Measurements from ENCODE around the gene SLC29A4.

DNA sequence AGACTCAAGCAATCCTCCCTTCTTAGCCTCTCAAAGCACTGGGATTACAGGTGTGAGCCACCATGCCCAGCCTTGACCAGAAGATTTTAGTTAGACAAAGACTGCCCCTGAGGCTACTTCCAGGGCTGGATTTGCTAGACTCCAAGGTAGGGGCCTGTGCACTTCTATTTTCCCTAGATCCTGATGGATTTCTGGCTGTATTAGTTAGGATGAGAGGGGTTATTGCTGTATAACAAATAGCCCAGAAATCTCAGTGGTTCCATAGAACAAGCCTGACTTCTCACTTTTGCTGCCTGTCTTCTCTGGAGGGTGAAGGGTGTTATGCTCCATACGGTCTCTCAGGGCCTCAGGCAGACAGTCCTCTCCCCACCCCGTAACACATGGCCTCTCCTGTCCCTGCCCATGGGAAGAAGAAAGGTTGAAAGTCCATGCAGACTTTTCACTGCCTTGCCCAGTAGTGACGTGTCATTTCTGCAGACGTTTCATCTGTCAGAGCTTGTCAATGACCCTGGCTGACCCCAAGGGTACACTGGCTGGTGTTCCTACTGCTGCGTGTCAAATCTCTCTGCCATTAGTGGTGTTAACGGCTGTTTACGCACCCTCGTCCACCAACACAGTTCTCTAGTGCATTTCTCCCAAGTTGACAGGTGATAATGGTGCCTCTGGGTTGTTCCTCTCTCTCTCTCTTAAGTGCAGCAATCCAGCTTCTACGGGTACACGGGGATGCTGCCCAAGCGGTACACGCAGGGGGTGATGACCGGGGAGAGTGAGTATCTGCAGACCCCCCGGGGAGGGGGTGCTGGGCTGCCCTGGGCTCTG lies 11.6 kb downstream of the SLC29A4 start:
- TF ChIP-seq POLR2AphosphoS5 (IDR thresholded peaks at IDR 0.05; ENCODE audit: insufficient read depth, low read depth, low read length) (no peak), POLR2A (IDR thresholded peaks at IDR 0.05; ENCODE audit: low read depth, low read length) (no peak), FOS (IDR thresholded peaks at IDR 0.05; ENCODE audit: borderline replicate concordance, insufficient read depth, low read length) (no peak), EZH2 (IDR thresholded peaks at IDR 0.05; ENCODE audit: borderline replicate concordance, low read depth, low read length, severe bottlenecking) (no peak), JUN (IDR thresholded peaks at IDR 0.05; ENCODE audit: borderline replicate concordance, insufficient read depth, insufficient read length, low read depth) (no peak)
- TF ChIP-seq, protein P1, sequence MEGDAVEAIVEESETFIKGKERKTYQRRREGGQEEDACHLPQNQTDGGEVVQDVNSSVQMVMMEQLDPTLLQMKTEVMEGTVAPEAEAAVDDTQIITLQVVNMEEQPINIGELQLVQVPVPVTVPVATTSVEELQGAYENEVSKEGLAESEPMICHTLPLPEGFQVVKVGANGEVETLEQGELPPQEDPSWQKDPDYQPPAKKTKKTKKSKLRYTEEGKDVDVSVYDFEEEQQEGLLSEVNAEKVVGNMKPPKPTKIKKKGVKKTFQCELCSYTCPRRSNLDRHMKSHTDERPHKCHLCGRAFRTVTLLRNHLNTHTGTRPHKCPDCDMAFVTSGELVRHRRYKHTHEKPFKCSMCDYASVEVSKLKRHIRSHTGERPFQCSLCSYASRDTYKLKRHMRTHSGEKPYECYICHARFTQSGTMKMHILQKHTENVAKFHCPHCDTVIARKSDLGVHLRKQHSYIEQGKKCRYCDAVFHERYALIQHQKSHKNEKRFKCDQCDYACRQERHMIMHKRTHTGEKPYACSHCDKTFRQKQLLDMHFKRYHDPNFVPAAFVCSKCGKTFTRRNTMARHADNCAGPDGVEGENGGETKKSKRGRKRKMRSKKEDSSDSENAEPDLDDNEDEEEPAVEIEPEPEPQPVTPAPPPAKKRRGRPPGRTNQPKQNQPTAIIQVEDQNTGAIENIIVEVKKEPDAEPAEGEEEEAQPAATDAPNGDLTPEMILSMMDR (IDR thresholded peaks at IDR 0.05; ENCODE audit: extremely low read depth in 1 of 2, insufficient read depth in 1 of 2, low read depth in 1 of 2, low read length in 2 of 2): no peak
- TF ChIP-seq, protein P2, sequence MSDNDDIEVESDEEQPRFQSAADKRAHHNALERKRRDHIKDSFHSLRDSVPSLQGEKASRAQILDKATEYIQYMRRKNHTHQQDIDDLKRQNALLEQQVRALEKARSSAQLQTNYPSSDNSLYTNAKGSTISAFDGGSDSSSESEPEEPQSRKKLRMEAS (IDR thresholded peaks at IDR 0.05; ENCODE audit: insufficient read depth, insufficient read length): no peak

All from endothelial cell of umbilical vein (primary cell).